ENCODE data around the gene NPTX2.
"Not testable (repeated sequence)": the region's sequence is repeated elsewhere in the genome, so short reads cannot be mapped to it uniquely, and the experiment has no call there.

The NPTX2 gene

GRCh38 chr7:98617051-98617959, at the start of gene NPTX2:
TSS of gene NPTX2 (plus strand) at chr7:98617285. CDS start at chr7:98617462, 177 bp downstream.
- DNase-seq (ENCODE audit: extremely low read depth, low read depth) = no peak
- no peak within 1 kb of the TSS for H3K4me3 ChIP-seq (replicated peaks; ENCODE audit: low read depth, low read length)
- TF ChIP-seq, protein P1, sequence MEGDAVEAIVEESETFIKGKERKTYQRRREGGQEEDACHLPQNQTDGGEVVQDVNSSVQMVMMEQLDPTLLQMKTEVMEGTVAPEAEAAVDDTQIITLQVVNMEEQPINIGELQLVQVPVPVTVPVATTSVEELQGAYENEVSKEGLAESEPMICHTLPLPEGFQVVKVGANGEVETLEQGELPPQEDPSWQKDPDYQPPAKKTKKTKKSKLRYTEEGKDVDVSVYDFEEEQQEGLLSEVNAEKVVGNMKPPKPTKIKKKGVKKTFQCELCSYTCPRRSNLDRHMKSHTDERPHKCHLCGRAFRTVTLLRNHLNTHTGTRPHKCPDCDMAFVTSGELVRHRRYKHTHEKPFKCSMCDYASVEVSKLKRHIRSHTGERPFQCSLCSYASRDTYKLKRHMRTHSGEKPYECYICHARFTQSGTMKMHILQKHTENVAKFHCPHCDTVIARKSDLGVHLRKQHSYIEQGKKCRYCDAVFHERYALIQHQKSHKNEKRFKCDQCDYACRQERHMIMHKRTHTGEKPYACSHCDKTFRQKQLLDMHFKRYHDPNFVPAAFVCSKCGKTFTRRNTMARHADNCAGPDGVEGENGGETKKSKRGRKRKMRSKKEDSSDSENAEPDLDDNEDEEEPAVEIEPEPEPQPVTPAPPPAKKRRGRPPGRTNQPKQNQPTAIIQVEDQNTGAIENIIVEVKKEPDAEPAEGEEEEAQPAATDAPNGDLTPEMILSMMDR (IDR thresholded peaks at IDR 0.05; ENCODE audit: low read depth, low read length, missing control alignments) = no peak

DNA sequence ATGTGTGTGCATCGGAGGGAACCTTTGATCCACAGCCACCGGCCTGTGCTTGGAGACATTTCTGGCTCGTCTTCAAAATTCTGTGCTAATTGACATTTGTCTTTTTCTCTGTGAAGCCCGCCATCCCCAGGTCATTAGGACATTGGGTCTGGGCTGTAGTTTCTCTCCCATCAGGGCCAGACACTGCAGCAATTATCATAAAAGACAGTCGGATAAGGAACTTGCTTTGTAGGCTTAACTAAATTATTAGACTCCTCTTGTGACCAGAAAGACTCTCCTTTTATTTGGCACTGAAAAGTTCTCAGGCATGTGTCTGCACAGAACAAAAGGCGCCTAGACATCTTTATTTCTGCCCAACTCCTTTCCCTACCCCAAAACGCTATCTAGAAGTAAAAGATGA, 49.1 kb upstream of the NPTX2 start:
- DNase-seq (ENCODE audit: extremely low read depth, low read depth) = no peak
- H3K4me3 ChIP-seq (replicated peaks; ENCODE audit: low read depth, low read length) = no peak overlapping the region
- TF ChIP-seq, protein P1 (IDR thresholded peaks at IDR 0.05; ENCODE audit: low read depth, low read length, missing control alignments) = no peak

DNA sequence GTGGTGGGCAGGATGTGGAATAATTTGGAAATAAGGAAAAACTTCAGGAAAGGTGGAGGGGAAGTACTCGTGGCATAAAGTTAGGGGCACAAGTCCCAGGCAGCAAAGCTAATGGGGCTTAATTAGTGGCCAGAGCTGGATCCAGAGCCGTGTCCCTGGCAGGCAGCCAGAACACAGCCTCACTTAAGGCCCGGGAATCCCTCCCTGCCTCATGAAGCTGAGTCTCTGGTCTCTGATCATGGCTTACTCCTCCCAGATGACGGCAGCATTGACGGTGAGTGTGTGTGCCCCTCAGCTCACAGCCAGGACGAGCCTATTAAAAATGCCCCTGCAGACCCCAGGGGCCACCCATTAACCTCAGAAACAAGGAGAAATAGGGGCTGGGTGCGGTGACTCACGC, 48.2 kb upstream of the NPTX2 start:
- H3K4me3 ChIP-seq (replicated peaks; ENCODE audit: low read depth, low read length) = no peak overlapping the region
- TF ChIP-seq, protein P1 (IDR thresholded peaks at IDR 0.05; ENCODE audit: low read depth, low read length, missing control alignments) = no peak
- no peak for DNase-seq (ENCODE audit: extremely low read depth, low read depth)

GRCh38 chr7:98569691-98570337, 47.3 kb upstream of the NPTX2 start:
- no peak overlapping the region for H3K4me3 ChIP-seq (replicated peaks; ENCODE audit: low read depth, low read length)
- DNase-seq (ENCODE audit: extremely low read depth, low read depth) = no peak
- TF ChIP-seq, protein P1 (IDR thresholded peaks at IDR 0.05; ENCODE audit: low read depth, low read length, missing control alignments) = no peak

DNA sequence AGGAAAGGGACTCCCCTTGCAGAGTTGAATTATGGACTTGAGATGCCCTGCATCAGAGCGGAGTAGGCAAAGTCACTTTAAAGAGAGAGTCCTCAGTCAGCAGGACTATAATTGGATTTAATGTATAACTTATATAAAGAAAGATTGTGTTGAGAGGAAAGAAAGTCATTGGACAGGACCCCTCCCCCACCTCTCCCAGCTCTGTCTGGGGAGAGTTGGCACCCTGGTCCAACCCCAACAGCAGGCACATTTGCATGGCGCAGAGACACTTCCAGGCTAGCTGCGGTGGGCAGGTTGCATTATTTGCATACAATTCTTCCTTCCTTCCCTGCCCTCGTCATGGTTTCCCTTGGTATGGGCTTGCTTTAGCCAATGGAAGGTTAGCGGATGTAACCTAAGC, 46.1 kb upstream of the NPTX2 start:
- no peak overlapping the region for H3K4me3 ChIP-seq (replicated peaks; ENCODE audit: low read depth, low read length)
- DNase-seq (ENCODE audit: extremely low read depth, low read depth) = no peak
- TF ChIP-seq, protein P1 (IDR thresholded peaks at IDR 0.05; ENCODE audit: low read depth, low read length, missing control alignments) = no peak

DNA sequence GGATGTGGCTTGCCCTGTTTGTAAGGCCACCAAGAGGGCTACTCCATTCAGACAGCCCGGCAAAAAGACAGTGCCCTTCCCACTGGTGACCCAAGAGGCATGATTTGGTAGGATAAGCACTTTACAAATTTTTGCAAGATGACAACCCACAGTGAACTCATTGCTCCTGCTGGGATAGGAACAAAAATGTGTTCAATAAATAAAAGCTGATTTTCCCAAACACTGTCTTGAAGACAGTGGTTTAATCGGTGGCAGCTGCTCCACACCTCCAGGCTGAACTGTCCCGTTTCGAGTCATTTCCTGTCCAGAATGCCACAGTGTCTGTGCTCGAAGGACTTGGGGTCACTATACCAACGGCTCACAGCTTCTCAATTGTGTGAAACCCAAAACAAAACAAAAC, 45.1 kb upstream of the NPTX2 start:
- H3K4me3 ChIP-seq (replicated peaks; ENCODE audit: low read depth, low read length) = no peak overlapping the region
- no peak for DNase-seq (ENCODE audit: extremely low read depth, low read depth)
- TF ChIP-seq, protein P1 (IDR thresholded peaks at IDR 0.05; ENCODE audit: low read depth, low read length, missing control alignments) = no peak

- H3K4me3 ChIP-seq (replicated peaks; ENCODE audit: low read depth, low read length); DNase-seq (ENCODE audit: extremely low read depth, low read depth): not testable (repeated sequence)
These were observed 44.4 kb upstream of the NPTX2 start for GRCh38 chr7:98572716-98573115.

Data from HFF-Myc (cell line).